Lower leg skin (tissue), 4 donors: ENCODE measurements around the gene CRK. TPM values are rescaled to one million over a fixed set of nuclear protein-coding genes. Genes with fewer than 3 reads are reported as not detected.
"Not testable (repeated sequence)": the region's sequence is repeated elsewhere in the genome, so short reads cannot be mapped to it uniquely, and the experiment has no call there.

Source experiments
- DNase-seq, 2 donors: peaks; one replicate each; pipeline ENCODE4 v3.0.0-alpha.2; 2019; ENCODE audit warnings: low spot score in 2 of 2
- H3K4me3 ChIP-seq: fragments of 200-600 bp; sonication (generic); 2 replicates; pipeline ENCODE4 v1.5.1; 2017; ENCODE audit warnings: mild to moderate bottlenecking, low read depth; ENCODE audit not compliant: poor library complexity, severe bottlenecking
- CTCF ChIP-seq, 3 donors: fragments of 450-650 bp; IDR thresholded peaks; one replicate each; pipeline ENCODE4 v1.5.1; 2016; ENCODE audit warnings: antibody characterized with exemption in 3 of 3, mild to moderate bottlenecking in 3 of 3, moderate library complexity in 2 of 3
- POLR2A ChIP-seq, 2 donors: fragments of 450-650 bp; IDR thresholded peaks; one replicate each; pipeline ENCODE4 v1.6.1; 2016 to 2017; ENCODE audit warnings: antibody characterized with exemption in 2 of 2, mild to moderate bottlenecking in 1 of 2, moderate library complexity in 1 of 2
- WGBS, 2 donors: methylation state at CpG; one replicate each; pipeline ENCODE4 v1.1.5; 2018; 5-methylcytosine and 5-hydroxymethylcytosine counted together
- intact Hi-C: fragments of 100-400 bp; cut with DNase I; formaldehyde crosslinking; loops from one replicate; pipeline ENCODE4 v1.15.0; 2023; ENCODE audit warnings: low total_unique reads
- total RNA-seq, 4 donors: library from RNA; depleted of rRNA; stranded (reverse); fragments of >200 nt; gene quantifications; one replicate each; pipeline ENCODE4 v1.1.0, GENCODE V29; 2016

The CRK gene
- total RNA-seq, 4 donors from 2014 or later = 48.2 to 70.0 (median 50.7) TPM

GRCh38 chr17:1421470-1421869, 34.6 kb downstream of the CRK start:
- H3K4me3 ChIP-seq = no peak overlapping the region
- 93% methylated on average over 11 of the region's 11 CpGs for WGBS, 2 donors
- intact Hi-C loops = no loop called here
- TF ChIP-seq POLR2A (IDR thresholded peaks at IDR 0.05) (no peak), CTCF (IDR thresholded peaks at IDR 0.05) (no peak)
- DNase-seq = no peak

- DNase-seq = no peak
- H3K4me3 ChIP-seq = no peak overlapping the region
- intact Hi-C loops = no loop called here
- WGBS, 2 donors = 89 to 90% methylated on average over 2 of the region's 2 CpGs
- TF ChIP-seq CTCF (IDR thresholded peaks at IDR 0.05) (no peak), POLR2A (IDR thresholded peaks at IDR 0.05) (no peak)
Observed at GRCh38 chr17:1420981-1421380, 35.1 kb downstream of the CRK start.

- TF ChIP-seq CTCF (IDR thresholded peaks at IDR 0.05) (no peak), POLR2A (IDR thresholded peaks at IDR 0.05) (no peak)
- 96 to 97% methylated on average over 11 of the region's 11 CpGs for WGBS, 2 donors
- no peak overlapping the region for H3K4me3 ChIP-seq
- no peak for DNase-seq
- intact Hi-C loops = no loop called here
Observed at GRCh38 chr17:1420163-1420562, 35.9 kb downstream of the CRK start.

GRCh38 chr17:1418476-1418875, 37.6 kb downstream of the CRK start:
- DNase-seq, intact Hi-C loops, H3K4me3 ChIP-seq: not testable (repeated sequence)
- 93 to 97% methylated on average over 10 of the region's 10 CpGs for WGBS, 2 donors

- 95 to 96% methylated on average over 5 of the region's 5 CpGs for WGBS, 2 donors
- DNase-seq = no peak
Observed at GRCh38 chr17:1416414-1416813, 39.6 kb downstream of the CRK start.

GRCh38 chr17:1414634-1415033, 41.4 kb downstream of the CRK start:
- no peak for DNase-seq
- TF ChIP-seq CTCF (IDR thresholded peaks at IDR 0.05) = no peak
- TF ChIP-seq POLR2A (IDR thresholded peaks at IDR 0.05) = no peak
- whole genome bisulfite sequencing, 2 donors = 82 to 87% methylated on average over 10 of the region's 10 CpGs
- intact Hi-C loops = no loop called here
- H3K4me3 ChIP-seq = no peak overlapping the region

More at GRCh38 chr17:1416414-1416813, 39.6 kb downstream of the CRK start:
- TF ChIP-seq CTCF (IDR thresholded peaks at IDR 0.05) (no peak), POLR2A (IDR thresholded peaks at IDR 0.05) (no peak)
- no peak overlapping the region for H3K4me3 ChIP-seq
- intact Hi-C loops = no loop called here
